ENCODE measurements around the gene MTG2.

DNA sequence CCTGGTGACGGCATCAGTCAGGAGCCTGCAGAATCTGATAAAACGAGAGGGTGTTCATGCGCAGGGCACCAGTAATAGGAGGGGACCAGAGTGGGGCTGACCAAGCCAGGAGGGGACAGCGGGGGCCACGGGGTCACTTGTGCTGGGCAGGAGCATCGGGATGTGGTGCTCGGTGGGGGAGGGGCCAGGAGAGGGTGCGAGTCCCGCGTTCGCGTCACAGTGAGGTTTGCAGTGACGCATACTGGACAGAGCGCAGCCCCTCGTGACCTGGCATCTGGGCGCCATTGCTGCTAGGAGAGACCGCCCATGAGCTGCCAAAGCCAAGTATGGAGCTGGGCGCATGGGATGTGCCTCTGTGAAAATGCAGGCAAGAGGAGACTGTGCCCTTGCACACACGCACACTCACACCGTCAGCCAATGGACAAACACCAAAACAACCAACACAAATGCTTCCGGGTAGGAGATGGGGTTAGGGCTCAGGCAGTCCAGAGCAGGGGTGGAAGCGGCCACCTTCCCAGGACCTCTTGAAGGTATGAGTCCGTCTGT lies 13.9 kb upstream of the MTG2 start:
- TF ChIP-seq, protein P1, sequence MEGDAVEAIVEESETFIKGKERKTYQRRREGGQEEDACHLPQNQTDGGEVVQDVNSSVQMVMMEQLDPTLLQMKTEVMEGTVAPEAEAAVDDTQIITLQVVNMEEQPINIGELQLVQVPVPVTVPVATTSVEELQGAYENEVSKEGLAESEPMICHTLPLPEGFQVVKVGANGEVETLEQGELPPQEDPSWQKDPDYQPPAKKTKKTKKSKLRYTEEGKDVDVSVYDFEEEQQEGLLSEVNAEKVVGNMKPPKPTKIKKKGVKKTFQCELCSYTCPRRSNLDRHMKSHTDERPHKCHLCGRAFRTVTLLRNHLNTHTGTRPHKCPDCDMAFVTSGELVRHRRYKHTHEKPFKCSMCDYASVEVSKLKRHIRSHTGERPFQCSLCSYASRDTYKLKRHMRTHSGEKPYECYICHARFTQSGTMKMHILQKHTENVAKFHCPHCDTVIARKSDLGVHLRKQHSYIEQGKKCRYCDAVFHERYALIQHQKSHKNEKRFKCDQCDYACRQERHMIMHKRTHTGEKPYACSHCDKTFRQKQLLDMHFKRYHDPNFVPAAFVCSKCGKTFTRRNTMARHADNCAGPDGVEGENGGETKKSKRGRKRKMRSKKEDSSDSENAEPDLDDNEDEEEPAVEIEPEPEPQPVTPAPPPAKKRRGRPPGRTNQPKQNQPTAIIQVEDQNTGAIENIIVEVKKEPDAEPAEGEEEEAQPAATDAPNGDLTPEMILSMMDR (IDR thresholded peaks at IDR 0.05): no peak
- no peak for TF ChIP-seq POLR2A (IDR thresholded peaks at IDR 0.05)
